Nucleus accumbens (tissue), 56 donors: ENCODE results near the gene ARHGAP45.
A peak's percentile ranks its signal among the peaks of the same experiment; 100 is the strongest.

Experiments
- DNase-seq, 56 donors: peaks; one replicate each; lab custom pipeline; 2025; lab: John Stamatoyannopoulos, UW

The ARHGAP45 gene

GRCh38 chr19:1037621-1038064, 29.3 kb upstream of the ARHGAP45 start:
- no peak for DNase-seq

- no peak for DNase-seq
These were observed 27.9 kb upstream of the ARHGAP45 start for GRCh38 chr19:1038978-1039645.

- DNase-seq, result peak; percentile 66 to 98 (median 90)
These were observed 27.1 kb upstream of the ARHGAP45 start, which contains the start of gene ABCA7 for GRCh38 chr19:1039646-1040475. ABCA7 (plus strand) TSS chr19:1040107; CDS start chr19:1041362, 1,255 bp downstream.

- DNase-seq, result peak in 55 of 56 donors; percentile 24 to 96 (median 80)
These were observed 26.3 kb upstream of the ARHGAP45 start for GRCh38 chr19:1040476-1041271.

GRCh38 chr19:1041272-1041834, 25.6 kb upstream of the ARHGAP45 start:
- DNase-seq, result no peak

GRCh38 chr19:1041835-1042685, 24.9 kb upstream of the ARHGAP45 start:
- no peak for DNase-seq

DNA sequence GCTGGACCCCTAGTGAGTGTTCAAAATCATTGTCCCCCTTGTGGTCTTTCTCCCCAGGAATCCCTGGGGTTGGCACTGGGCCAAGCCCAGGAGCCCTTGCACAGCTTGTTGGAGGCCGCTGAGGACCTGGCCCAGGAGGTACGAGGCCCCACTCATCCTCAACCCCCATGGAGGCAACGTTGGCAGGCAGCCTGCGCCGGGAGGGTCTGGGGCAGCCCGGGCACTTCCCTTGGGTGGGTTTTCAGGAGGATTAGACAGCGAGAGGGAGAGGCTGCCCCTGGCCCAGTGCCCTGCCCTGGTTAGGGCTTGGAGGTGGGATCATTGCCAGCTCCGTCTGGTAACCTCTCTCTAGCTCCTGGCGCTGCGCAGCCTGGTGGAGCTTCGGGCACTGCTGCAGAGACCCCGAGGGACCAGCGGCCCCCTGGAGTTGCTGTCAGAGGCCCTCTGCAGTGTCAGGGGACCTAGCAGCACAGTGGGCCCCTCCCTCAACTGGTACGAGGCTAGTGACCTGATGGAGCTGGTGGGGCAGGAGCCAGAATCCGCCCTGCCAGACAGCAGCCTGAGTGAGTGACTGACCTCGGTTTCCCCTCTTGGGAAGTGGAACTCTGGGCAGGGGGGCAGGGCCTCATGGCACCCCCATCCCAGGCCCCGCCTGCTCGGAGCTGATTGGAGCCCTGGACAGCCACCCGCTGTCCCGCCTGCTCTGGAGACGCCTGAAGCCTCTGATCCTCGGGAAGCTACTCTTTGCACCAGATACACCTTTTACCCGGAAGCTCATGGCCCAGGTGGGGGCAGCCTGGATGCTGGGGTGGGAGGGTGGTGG, 24.1 kb upstream of the ARHGAP45 start:
- no peak for DNase-seq

GRCh38 chr19:1045247-1045603, 21.7 kb upstream of the ARHGAP45 start:
- DNase-seq, result peak in 1 of 56 donors; percentile 20

DNA sequence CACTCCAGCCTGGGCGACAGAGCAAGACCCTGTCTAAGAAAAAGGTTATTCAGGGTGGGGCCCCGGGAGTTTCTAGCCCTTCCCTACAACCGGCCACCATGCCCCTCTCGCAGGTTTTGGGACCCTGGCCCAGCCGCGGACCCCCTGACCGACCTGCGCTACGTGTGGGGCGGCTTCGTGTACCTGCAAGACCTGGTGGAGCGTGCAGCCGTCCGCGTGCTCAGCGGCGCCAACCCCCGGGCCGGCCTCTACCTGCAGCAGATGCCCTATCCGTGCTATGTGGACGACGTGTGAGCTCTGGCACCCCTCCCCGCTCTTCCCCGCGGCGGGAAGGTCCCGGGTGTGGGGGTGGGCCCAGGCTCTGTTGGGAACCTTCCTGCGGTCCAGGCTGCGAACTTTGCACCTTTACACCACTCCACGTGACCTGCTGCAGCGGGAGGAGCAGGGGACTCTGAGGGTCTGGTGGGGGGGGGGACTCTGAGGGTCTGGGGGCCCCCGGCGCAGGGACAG, 20.8 kb upstream of the ARHGAP45 start:
- no peak for DNase-seq

- DNase-seq, result no peak
These were observed 19.9 kb upstream of the ARHGAP45 start for GRCh38 chr19:1046836-1047695.

GRCh38 chr19:1047696-1048147, 19.2 kb upstream of the ARHGAP45 start:
- no peak for DNase-seq

GRCh38 chr19:1049106-1049505, 17.9 kb upstream of the ARHGAP45 start:
- no peak for DNase-seq

DNA sequence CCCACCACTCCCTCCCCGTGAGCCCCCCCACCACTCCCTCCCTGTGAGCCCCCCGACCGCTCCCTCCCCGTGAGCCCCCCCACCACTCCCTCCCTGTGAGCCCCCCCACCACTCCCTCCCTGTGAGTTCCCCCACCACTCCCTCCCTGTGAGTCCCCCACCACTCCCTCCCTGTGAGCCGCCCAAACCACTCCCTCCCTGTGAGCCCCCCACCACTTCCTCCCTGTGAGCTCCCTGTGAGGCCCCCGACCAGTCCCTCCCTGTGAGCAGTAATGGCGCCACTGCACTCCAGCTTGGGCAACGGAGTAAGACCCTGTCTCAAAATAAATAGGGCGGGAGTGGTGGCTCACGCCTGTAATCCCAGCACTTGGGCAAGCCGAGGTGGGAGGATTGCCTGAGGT, 17.2 kb upstream of the ARHGAP45 start:
- no peak for DNase-seq

DNA sequence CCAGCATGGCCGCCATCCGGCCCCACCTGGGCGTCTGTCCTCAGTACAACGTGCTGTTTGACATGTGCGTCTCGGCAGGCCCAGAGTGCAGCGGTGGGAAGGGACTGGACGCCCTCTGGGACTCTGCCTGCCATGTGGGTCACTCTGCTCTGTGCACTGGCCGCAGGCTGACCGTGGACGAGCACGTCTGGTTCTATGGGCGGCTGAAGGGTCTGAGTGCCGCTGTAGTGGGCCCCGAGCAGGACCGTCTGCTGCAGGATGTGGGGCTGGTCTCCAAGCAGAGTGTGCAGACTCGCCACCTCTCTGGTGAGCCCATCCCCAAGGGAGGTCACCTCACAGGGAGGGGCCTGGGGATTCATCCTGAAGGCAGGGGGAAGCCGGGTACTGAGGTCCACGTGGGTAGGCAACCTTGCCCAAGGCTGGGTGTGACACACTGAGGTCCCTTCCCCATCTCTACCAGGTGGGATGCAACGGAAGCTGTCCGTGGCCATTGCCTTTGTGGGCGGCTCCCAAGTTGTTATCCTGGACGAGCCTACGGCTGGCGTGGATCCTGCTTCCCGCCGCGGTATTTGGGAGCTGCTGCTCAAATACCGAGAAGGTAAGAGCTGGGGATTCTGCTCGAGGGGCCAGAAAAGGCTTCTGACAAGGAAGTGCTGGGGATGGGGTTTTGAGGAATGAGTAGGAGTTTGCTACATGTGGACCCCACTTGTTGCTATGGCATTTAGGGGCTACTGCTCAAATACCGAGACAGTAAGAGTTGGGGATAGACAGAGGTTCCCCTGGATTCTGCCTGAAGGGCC, 15.8 kb upstream of the ARHGAP45 start:
- no peak for DNase-seq

DNA sequence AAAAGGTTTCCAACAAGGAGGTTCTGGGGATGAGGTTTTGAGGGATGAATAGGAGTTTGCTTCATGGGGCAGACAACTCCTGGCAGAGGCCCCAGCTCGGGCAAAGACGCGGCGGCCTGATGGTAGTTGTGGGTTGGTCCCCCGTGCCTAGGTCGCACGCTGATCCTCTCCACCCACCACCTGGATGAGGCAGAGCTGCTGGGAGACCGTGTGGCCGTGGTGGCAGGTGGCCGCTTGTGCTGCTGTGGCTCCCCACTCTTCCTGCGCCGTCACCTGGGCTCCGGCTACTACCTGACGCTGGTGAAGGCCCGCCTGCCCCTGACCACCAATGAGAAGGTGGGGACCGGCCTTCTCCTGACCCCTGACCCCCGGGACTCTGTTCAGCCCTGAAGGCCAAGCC, 15.2 kb upstream of the ARHGAP45 start:
- DNase-seq, result no peak

DNA sequence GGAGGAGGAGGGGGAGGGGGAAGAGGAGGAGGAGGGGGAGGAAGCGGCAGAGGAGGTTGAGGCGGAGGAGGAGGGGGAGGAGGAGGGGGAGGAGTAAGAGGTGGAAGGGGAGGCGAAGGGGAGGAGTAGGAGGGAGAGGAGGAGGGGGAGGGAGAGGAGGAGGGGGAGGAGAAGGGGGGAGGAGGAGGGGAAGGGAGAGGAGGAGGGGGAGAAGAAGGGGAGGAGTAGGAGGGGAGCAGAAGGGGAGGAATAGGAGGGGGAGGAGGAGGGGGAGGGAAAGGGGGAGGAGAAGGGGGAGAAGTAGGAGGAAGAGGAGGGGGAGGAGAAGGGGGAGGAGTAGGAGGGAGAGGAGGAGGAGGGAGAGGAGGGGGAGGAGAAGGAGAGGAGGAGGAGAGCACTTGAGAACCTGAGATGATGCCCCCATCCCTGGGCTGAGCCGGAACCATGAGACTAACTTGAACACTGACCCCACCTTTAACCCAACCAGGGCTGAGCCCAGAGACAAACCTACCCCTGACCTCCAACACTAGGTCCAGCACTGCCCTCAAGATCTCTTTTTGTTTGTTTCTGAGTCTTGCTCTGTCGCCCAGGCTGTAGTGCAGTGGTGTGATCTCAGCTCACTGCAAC, 14.5 kb upstream of the ARHGAP45 start:
- DNase-seq, result no peak
